HEK293 (cell line): ENCODE measurements around the gene CAB39.

Experiments
- CTCF ChIA-PET: fragments of 350-600 bp; formaldehyde crosslinking; extraction: SDS; loops from one replicate; lab custom pipeline; 2021; ENCODE audit warnings: antibody characterized with exemption; lab: Yijun Ruan, JAX
- POLR2A ChIA-PET: fragments of 300-600 bp; formaldehyde crosslinking; extraction: SDS; loops from one replicate; lab custom pipeline; 2020; ENCODE audit warnings: antibody characterized with exemption, inconsistent platforms; lab: Yijun Ruan, JAX
- H3K27ac ChIP-seq: fragments of 200-500 bp; sonication (Bioruptor generic); 2 replicates; pipeline ENCODE4 v1.5.1; 2014; ENCODE audit warnings: low read depth, low read length, control low read depth, inconsistent platforms; ENCODE audit errors: extremely low read depth
- H3K36me3 ChIP-seq, 2 experiments: fragments of 200-500 bp in 1 of 2; sonication (Bioruptor generic) in 1 of 2; 1 replicate in 1 of 2; 2 replicates in 1 of 2; pipeline ENCODE4 v1.5.1; 2014 to 2017; ENCODE audit warnings: inconsistent platforms in 2 of 2, low read length in 2 of 2; ENCODE audit not compliant: control insufficient read depth in 2 of 2, insufficient read depth in 1 of 2
- H3K4me1 ChIP-seq: fragments of 200-500 bp; sonication (Bioruptor generic); 2 replicates; pipeline ENCODE4 v1.5.1; 2014; ENCODE audit warnings: mild to moderate bottlenecking, low read length, inconsistent platforms; ENCODE audit not compliant: control insufficient read depth, insufficient read depth
- H3K4me3 ChIP-seq: 2 replicates; pipeline ENCODE4 v1.5.1; 2011; ENCODE audit warnings: low read depth, mild to moderate bottlenecking, control low read depth, low read length, moderate library complexity
- H3K9me3 ChIP-seq: fragments of 200-500 bp; sonication (Bioruptor generic); 2 replicates; pipeline ENCODE4 v1.5.1; 2014; ENCODE audit warnings: low read depth, low read length, inconsistent platforms; ENCODE audit not compliant: control insufficient read depth, insufficient read depth
- KLF17 ChIP-seq: fragments of 450-650 bp; formaldehyde crosslinking; IDR thresholded peaks from 2 replicates; pipeline ENCODE4 v1.5.1; 2016; ENCODE audit warnings: missing biosample characterization, missing genetic modification characterization
- PATZ1 ChIP-seq: fragments of 450-650 bp; formaldehyde crosslinking; IDR thresholded peaks from 2 replicates; pipeline ENCODE4 v1.5.1; 2016; ENCODE audit warnings: missing biosample characterization, missing genetic modification characterization
- SALL2 ChIP-seq: fragments of 450-650 bp; formaldehyde crosslinking; IDR thresholded peaks from 2 replicates; pipeline ENCODE4 v1.5.0; 2017; ENCODE audit warnings: missing biosample characterization, mild to moderate bottlenecking, missing genetic modification characterization, borderline replicate concordance
- TCF7L2 ChIP-seq: IDR thresholded peaks from 2 replicates; pipeline ENCODE4 v1.6.1; 2011; ENCODE audit warnings: low read depth, mild to moderate bottlenecking, inconsistent platforms, low read length, moderate library complexity, borderline replicate concordance
- TRIM28 ChIP-seq: IDR thresholded peaks from 2 replicates; pipeline ENCODE4 v1.6.1; 2011; ENCODE audit warnings: low read length, control low read depth, borderline replicate concordance
- ZBTB17 ChIP-seq: fragments of 450-650 bp; formaldehyde crosslinking; IDR thresholded peaks from 2 replicates; pipeline ENCODE4 v1.5.1; 2016; ENCODE audit warnings: missing biosample characterization, missing genetic modification characterization
- ZBTB20 ChIP-seq: fragments of 450-650 bp; formaldehyde crosslinking; IDR thresholded peaks from 2 replicates; pipeline ENCODE4 v1.5.1; 2016; ENCODE audit warnings: missing biosample characterization, missing genetic modification characterization
- ZBTB48 ChIP-seq: fragments of 450-650 bp; formaldehyde crosslinking; IDR thresholded peaks from 2 replicates; pipeline ENCODE4 v1.5.1; 2016; ENCODE audit warnings: missing biosample characterization, missing genetic modification characterization
- ZFHX2 ChIP-seq: fragments of 450-650 bp; formaldehyde crosslinking; conservative IDR thresholded peaks from 2 replicates; pipeline ENCODE4 v1.5.1; 2016; ENCODE audit warnings: missing biosample characterization, missing genetic modification characterization
- ZFP37 ChIP-seq: fragments of 450-650 bp; formaldehyde crosslinking; IDR thresholded peaks from 2 replicates; pipeline ENCODE4 v1.5.1; 2016; ENCODE audit warnings: missing biosample characterization, missing genetic modification characterization
- ZFP69B ChIP-seq: fragments of 450-650 bp; formaldehyde crosslinking; IDR thresholded peaks from 2 replicates; pipeline ENCODE4 v1.5.1; 2016; ENCODE audit warnings: missing biosample characterization, missing genetic modification characterization
- ZNF19 ChIP-seq: fragments of 450-650 bp; formaldehyde crosslinking; IDR thresholded peaks from 2 replicates; pipeline ENCODE4; 2016; ENCODE audit warnings: missing biosample characterization, missing genetic modification characterization, low read depth
- ZNF221 ChIP-seq: fragments of 450-650 bp; formaldehyde crosslinking; IDR thresholded peaks from 2 replicates; pipeline ENCODE4 v1.5.1; 2017; ENCODE audit warnings: missing biosample characterization, missing genetic modification characterization, borderline replicate concordance
- ZNF223 ChIP-seq: fragments of 450-650 bp; formaldehyde crosslinking; IDR thresholded peaks from 2 replicates; pipeline ENCODE4 v1.5.1; 2016; ENCODE audit warnings: missing biosample characterization, missing genetic modification characterization
- ZNF23 ChIP-seq: fragments of 450-650 bp; formaldehyde crosslinking; IDR thresholded peaks from 2 replicates; pipeline ENCODE4 v1.5.1; 2016; ENCODE audit warnings: missing biosample characterization, missing genetic modification characterization, borderline replicate concordance
- ZNF239 ChIP-seq: fragments of 450-650 bp; formaldehyde crosslinking; IDR thresholded peaks from 2 replicates; pipeline ENCODE4 v1.5.1; 2016; ENCODE audit warnings: missing biosample characterization, missing genetic modification characterization
- ZNF292 ChIP-seq: fragments of 450-650 bp; formaldehyde crosslinking; IDR thresholded peaks from 2 replicates; pipeline ENCODE4 v1.5.1; 2016; ENCODE audit warnings: low read depth, missing biosample characterization, missing genetic modification characterization, borderline replicate concordance
- ZNF398 ChIP-seq: fragments of 450-650 bp; formaldehyde crosslinking; IDR thresholded peaks from 2 replicates; pipeline ENCODE4 v1.5.1; 2017; ENCODE audit warnings: missing biosample characterization, missing genetic modification characterization
- ZNF521 ChIP-seq: fragments of 450-650 bp; formaldehyde crosslinking; IDR thresholded peaks from 2 replicates; pipeline ENCODE4 v1.5.1; 2017; ENCODE audit warnings: missing biosample characterization, mild to moderate bottlenecking, missing genetic modification characterization
- ZNF530 ChIP-seq: fragments of 450-650 bp; formaldehyde crosslinking; IDR thresholded peaks from 2 replicates; pipeline ENCODE4 v1.5.1; 2016; ENCODE audit warnings: low read depth, missing biosample characterization, missing genetic modification characterization
- ZNF580 ChIP-seq: fragments of 450-650 bp; formaldehyde crosslinking; IDR thresholded peaks from 2 replicates; pipeline ENCODE4 v1.5.1; 2016; ENCODE audit warnings: missing biosample characterization, missing genetic modification characterization
- ZNF654 ChIP-seq: fragments of 450-650 bp; formaldehyde crosslinking; IDR thresholded peaks from 2 replicates; pipeline ENCODE4 v1.5.1; 2016; ENCODE audit warnings: low read depth, missing biosample characterization, missing genetic modification characterization
- ZNF670 ChIP-seq: fragments of 450-650 bp; formaldehyde crosslinking; IDR thresholded peaks from 2 replicates; pipeline ENCODE4 v1.5.1; 2016; ENCODE audit warnings: missing biosample characterization, missing genetic modification characterization, low read depth
- ZNF843 ChIP-seq: fragments of 450-650 bp; formaldehyde crosslinking; IDR thresholded peaks from 2 replicates; pipeline ENCODE4 v1.5.1; 2016; ENCODE audit warnings: missing biosample characterization, missing genetic modification characterization
- ZXDB ChIP-seq: fragments of 450-650 bp; formaldehyde crosslinking; IDR thresholded peaks from 2 replicates; pipeline ENCODE4 v1.5.1; 2016; ENCODE audit warnings: missing biosample characterization, missing genetic modification characterization
- TF ChIP-seq, protein P1 (sequence below): fragments of 450-650 bp; formaldehyde crosslinking; optimal IDR thresholded peaks from 2 replicates; pipeline ENCODE3; 2016; ENCODE audit warnings: missing biosample characterization, mild to moderate bottlenecking, missing genetic modification characterization

CAB39 gene

DNA sequence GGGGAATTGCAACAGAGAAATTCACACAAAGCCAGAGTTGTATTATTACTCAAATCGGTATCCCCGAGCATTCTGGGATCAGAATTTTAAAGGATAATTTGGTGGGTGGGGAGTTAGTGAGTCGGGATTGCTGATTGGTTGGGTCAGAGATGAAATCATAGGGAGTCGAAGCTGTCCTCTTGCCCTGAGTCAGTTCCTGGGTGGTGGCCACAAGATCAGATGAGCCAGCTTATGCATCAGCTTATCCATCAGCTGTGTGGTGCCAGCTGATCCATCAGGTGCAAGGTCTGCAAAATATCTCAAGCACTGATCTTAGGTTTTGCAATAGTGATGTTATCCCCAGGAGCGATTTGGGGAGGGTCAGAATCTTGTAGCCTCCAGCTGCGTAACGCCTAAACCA, 117.8 kb downstream of the CAB39 start:
- Histone ChIP-seq H3K36me3 (no peaks in the 10 kb centered on the region), H3K4me1 (no peaks in the 10 kb centered on the region), H3K9me3 (no peaks in the 10 kb centered on the region), H3K4me3 (no peak overlapping the region), H3K27ac (no peak overlapping the region)
- ChIA-PET POLR2A (no interaction called here), CTCF (interaction anchor here (2.8 kb wide), 1 partner anchor 158 kb away, joined by 7 read pairs; no protein-coding TSS in a partner anchor)
- TF ChIP-seq ZNF654 (tag by site-specific recombination) (no peak), ZXDB (no peak), ZNF530 (tag by site-specific recombination) (no peak), ZBTB20 (tag by site-specific recombination) (no peak), ZNF223 (tag by site-specific recombination) (no peak), ZNF239 (tag by site-specific recombination) (no peak), ZNF398 (tag by site-specific recombination) (no peak), SALL2 (no peak), TRIM28 (no peak), ZNF843 (tag by site-specific recombination) (no peak), KLF17 (tag by site-specific recombination) (no peak), ZBTB48 (tag by site-specific recombination) (no peak), ZBTB17 (tag by site-specific recombination) (no peak), PATZ1 (tag by site-specific recombination) (no peak), ZFP69B (tag by site-specific recombination) (no peak), ZNF19 (tag by site-specific recombination) (no peak)
- TF ChIP-seq, all 188 proteins: peak for 0

GRCh38 chr2:230840301-230840700, 127.7 kb downstream of the CAB39 start:
- Histone ChIP-seq H3K36me3 (no peaks in the 10 kb centered on the region), H3K27ac (no peak overlapping the region), H3K9me3 (no peaks in the 10 kb centered on the region), H3K4me3 (no peak overlapping the region), H3K4me1 (no peaks in the 10 kb centered on the region)
- POLR2A ChIA-PET = interaction anchor here (1.4 kb wide), 1 partner anchor 24 kb away, joined by 7 read pairs; the partner anchor contains the start of gene ITM2C
- CTCF ChIA-PET = interaction anchor here (2.0 to 2.3 kb wide), 2 partner anchors 8 to 147 kb away, joined by 4 to 8 read pairs; no protein-coding TSS in a partner anchor
- TF ChIP-seq ZNF221 (tag by site-specific recombination) = no peak
- TF ChIP-seq, protein P1, sequence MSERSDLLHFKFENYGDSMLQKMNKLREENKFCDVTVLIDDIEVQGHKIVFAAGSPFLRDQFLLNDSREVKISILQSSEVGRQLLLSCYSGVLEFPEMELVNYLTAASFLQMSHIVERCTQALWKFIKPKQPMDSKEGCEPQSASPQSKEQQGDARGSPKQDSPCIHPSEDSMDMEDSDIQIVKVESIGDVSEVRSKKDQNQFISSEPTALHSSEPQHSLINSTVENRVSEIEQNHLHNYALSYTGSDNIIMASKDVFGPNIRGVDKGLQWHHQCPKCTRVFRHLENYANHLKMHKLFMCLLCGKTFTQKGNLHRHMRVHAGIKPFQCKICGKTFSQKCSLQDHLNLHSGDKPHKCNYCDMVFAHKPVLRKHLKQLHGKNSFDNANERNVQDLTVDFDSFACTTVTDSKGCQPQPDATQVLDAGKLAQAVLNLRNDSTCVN (tag by site-specific recombination) = no peak
- TF ChIP-seq ZFHX2 = no peak
- TF ChIP-seq ZNF292 = no peak
- no peak for TF ChIP-seq ZNF580 (tag by site-specific recombination)
- no peak for TF ChIP-seq TCF7L2
- TF ChIP-seq ZNF23 (tag by site-specific recombination) = no peak
- no peak for TF ChIP-seq ZFP37 (tag by site-specific recombination)
- no peak for TF ChIP-seq ZNF670
- TF ChIP-seq ZNF521 = no peak
